OCI-LY3 (cell line): ENCODE measurements around the gene TTLL8.

Experiments used
- H2AFZ ChIP-seq: fragments of 200-600, 300-600 bp; shearing (Covaris generic); 2 replicates; pipeline ENCODE4 v1.6.0; 2014; ENCODE audit warnings: antibody characterized with exemption, low read depth, low read length
- H3K27ac ChIP-seq: fragments of 200-600, 300-600 bp; sonication (generic); 2 replicates; pipeline ENCODE4 v1.5.1; 2014; ENCODE audit warnings: mild to moderate bottlenecking, low read length, moderate library complexity, mixed read lengths
- H3K27me3 ChIP-seq: fragments of 200-600, 300-600 bp; sonication (generic); 2 replicates; pipeline ENCODE4 v1.6.1; 2014; ENCODE audit warnings: low read depth, low read length, mixed read lengths
- H3K36me3 ChIP-seq: fragments of 200-600, 300-600 bp; sonication (generic); replicated peaks from 2 replicates; pipeline ENCODE3; 2014; ENCODE audit warnings: low read depth, low read length, mixed read lengths
- H3K4me1 ChIP-seq: fragments of 300-600, 200-600 bp; sonication (generic); 2 replicates; pipeline ENCODE4 v1.6.1; 2014; ENCODE audit warnings: low read length, mixed read lengths
- H3K4me2 ChIP-seq: fragments of 200-600, 300-600 bp; sonication (generic); 2 replicates; pipeline ENCODE4 v1.6.1; 2014; ENCODE audit warnings: low read length, mixed read lengths
- H3K4me3 ChIP-seq: fragments of 300-600, 200-600 bp; sonication (generic); 2 replicates; pipeline ENCODE4 v1.5.1; 2014; ENCODE audit warnings: antibody characterized with exemption, mild to moderate bottlenecking, low read length, moderate library complexity
- H3K79me2 ChIP-seq: fragments of 300-600, 200-600 bp; shearing (Covaris generic); 2 replicates; pipeline ENCODE4 v1.6.1; 2014; ENCODE audit warnings: mild to moderate bottlenecking, low read length, mixed read lengths
- H3K9ac ChIP-seq: fragments of 300-600, 200-600 bp; shearing (Covaris generic); 2 replicates; pipeline ENCODE4 v1.6.0; 2014; ENCODE audit warnings: mild to moderate bottlenecking, low read length, moderate library complexity
- H3K9me3 ChIP-seq: fragments of 200-600, 300-600 bp; shearing (Covaris generic); 2 replicates; pipeline ENCODE4 v1.6.1; 2014; ENCODE audit warnings: low read length, mixed read lengths; ENCODE audit not compliant: insufficient read depth
- H4K20me1 ChIP-seq: fragments of 200-600, 300-600 bp; sonication (generic); 2 replicates; pipeline ENCODE4 v1.6.1; 2016; ENCODE audit warnings: low read length, mixed read lengths; ENCODE audit not compliant: insufficient read depth
- CTCF ChIP-seq: fragments of 200-600, 300-600 bp; sonication (generic); IDR thresholded peaks from 2 replicates; pipeline ENCODE4 v1.5.1; 2014; ENCODE audit warnings: antibody characterized with exemption, low read length, low read depth
- EZH2phosphoT487 ChIP-seq: fragments of 200-600 bp; shearing (Covaris generic); IDR thresholded peaks from 2 replicates; pipeline ENCODE4 v1.6.1; 2018; ENCODE audit warnings: antibody characterized with exemption, mixed run types, low read depth

Gene TTLL8

GRCh38 chr22:50041361-50042065 lies 16.6 kb downstream of the TTLL8 start:
- no peaks in the 10 kb centered on the region for H4K20me1 ChIP-seq
- H3K4me3 ChIP-seq, result no peak overlapping the region
- H3K36me3 ChIP-seq, result no peaks in the 10 kb centered on the region
- no peaks in the 10 kb centered on the region; the same call in 1 of the 2 replicates for H3K9me3 ChIP-seq
- TF ChIP-seq EZH2phosphoT487, result no peak
- no peak for TF ChIP-seq CTCF
- no peak overlapping the region for H3K4me2 ChIP-seq
- no peak overlapping the region for H3K27ac ChIP-seq
- no peaks in the 10 kb centered on the region for H3K4me1 ChIP-seq
- H3K79me2 ChIP-seq, result no peaks in the 10 kb centered on the region
- H3K27me3 ChIP-seq, result no peaks in the 10 kb centered on the region
- H2AFZ ChIP-seq, result no peak overlapping the region
- H3K9ac ChIP-seq, result no peak overlapping the region

- Histone ChIP-seq H3K4me2 (no peak overlapping the region), H3K36me3 (no peaks in the 10 kb centered on the region), H3K9me3 (no peaks in the 10 kb centered on the region; the same call in 1 of the 2 replicates), H2AFZ (no peak overlapping the region), H3K27ac (no peak overlapping the region), H3K27me3 (no peaks in the 10 kb centered on the region), H3K4me1 (no peaks in the 10 kb centered on the region), H3K79me2 (no peaks in the 10 kb centered on the region), H3K9ac (no peak overlapping the region), H4K20me1 (no peaks in the 10 kb centered on the region), H3K4me3 (no peak overlapping the region)
- TF ChIP-seq CTCF (no peak), EZH2phosphoT487 (no peak)
Measured at GRCh38 chr22:50040717-50041116, 17.4 kb downstream of the TTLL8 start.

DNA sequence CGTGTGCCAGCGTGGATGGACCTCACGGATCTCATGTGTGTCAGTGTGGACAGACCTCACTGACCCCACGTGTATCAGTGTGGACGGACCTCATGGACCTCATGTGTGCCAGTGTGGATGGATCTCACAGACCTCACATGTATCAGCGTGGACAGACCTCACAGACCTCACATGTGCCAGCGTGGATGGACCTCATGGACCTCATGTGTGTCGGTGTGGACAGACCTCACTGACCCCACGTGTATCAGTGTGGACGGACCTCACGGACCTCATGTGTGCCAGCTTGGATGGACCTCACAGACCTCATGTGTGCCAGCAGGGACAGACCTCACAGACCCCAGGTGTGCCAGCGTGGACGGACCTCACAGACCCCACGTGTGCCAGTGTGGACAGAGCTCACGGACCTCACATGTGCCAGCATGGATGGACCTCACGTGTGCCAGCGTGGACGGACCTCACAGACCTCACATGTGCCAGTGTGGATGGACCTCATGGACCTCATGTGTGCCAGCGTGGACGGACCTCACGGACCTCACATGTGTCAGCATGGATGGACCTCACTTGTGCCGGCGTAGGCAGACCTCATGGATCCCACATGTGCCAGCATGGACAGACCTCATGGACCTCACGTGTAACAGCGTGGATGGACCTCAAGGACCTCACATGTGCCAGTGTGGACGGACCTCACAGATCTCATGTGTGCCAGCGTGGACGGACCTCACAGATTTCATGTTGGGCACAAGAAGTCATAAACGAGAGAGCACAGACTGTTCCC lies 18.2 kb downstream of the TTLL8 start:
- Histone ChIP-seq H3K27ac (no peak overlapping the region), H2AFZ (no peak overlapping the region), H3K4me3 (no peak overlapping the region), H3K9ac (no peak overlapping the region), H3K36me3 (no peaks in the 10 kb centered on the region), H4K20me1 (no peaks in the 10 kb centered on the region), H3K9me3 (no peaks in the 10 kb centered on the region; the same call in 1 of the 2 replicates), H3K4me2 (no peak overlapping the region), H3K27me3 (no peaks in the 10 kb centered on the region), H3K4me1 (no peaks in the 10 kb centered on the region), H3K79me2 (no peaks in the 10 kb centered on the region)
- TF ChIP-seq CTCF, result no peak

DNA sequence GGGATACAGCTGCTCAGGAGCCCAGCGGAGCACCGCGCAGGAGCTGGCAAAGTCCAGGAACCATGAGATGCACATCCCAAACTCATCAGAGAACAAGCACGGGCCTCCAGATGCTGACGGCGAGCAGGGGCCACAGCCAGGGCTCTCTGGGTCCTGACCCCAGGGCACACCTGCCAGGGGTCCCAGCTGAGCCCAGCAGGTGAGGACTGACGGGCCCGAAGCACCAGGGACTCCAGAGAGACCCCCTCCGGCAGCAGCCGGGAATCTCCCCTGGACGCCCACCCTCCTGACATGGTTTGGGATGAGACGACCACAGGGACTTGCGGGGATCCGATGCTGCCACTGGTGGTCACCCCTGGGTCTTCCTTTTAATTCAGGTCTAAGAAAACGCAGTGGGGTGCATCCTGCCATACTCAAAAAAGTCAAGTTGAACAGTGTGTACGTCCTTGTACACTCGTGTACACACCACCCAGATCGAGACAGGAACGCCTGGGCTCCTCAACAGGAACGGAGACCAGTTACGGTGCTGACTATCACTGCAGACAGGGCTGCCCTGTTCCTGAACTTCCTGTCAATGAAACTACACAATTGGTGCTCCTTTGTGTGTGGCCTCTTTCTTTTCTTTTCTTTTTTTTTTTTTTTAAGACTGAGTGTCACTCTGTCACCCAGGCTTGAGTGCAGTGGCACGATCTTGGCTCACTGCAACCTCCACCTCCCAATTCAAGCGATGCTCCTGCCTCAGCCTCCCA lies 21.9 kb downstream of the TTLL8 start:
- H3K9me3 ChIP-seq, result no peaks in the 10 kb centered on the region; the same call in 1 of the 2 replicates
- no peaks in the 10 kb centered on the region for H3K27me3 ChIP-seq
- no peaks in the 10 kb centered on the region for H3K4me1 ChIP-seq
- H4K20me1 ChIP-seq, result no peaks in the 10 kb centered on the region
- no peaks in the 10 kb centered on the region for H3K36me3 ChIP-seq
- no peak overlapping the region for H3K4me2 ChIP-seq
- no peak overlapping the region for H3K4me3 ChIP-seq
- no peak overlapping the region for H3K9ac ChIP-seq
- H2AFZ ChIP-seq, result no peak overlapping the region
- no peaks in the 10 kb centered on the region for H3K79me2 ChIP-seq
- no peak for TF ChIP-seq CTCF
- no peak for TF ChIP-seq EZH2phosphoT487
- no peak overlapping the region for H3K27ac ChIP-seq
